Nephron progenitor cell (in vitro differentiated cells): ENCODE results near the gene EPX.

Experiments used
- DNase-seq: peaks from one replicate; pipeline ENCODE4 v3.0.0; 2021
- H3K27ac Mint-ChIP-seq: 2 replicates; pipeline ENCODE4 v1.8.0; 2021; ENCODE audit warnings: mild to moderate bottlenecking, moderate library complexity, mixed read lengths
- H3K27me3 Mint-ChIP-seq: 2 replicates; pipeline ENCODE4 v1.8.0; 2021; ENCODE audit warnings: mild to moderate bottlenecking, low read depth, mixed read lengths; ENCODE audit not compliant: poor library complexity
- H3K36me3 Mint-ChIP-seq: 2 replicates; pipeline ENCODE4 v1.8.0; 2021; ENCODE audit warnings: low read depth, mixed read lengths
- H3K4me1 Mint-ChIP-seq: 2 replicates; pipeline ENCODE4 v1.8.0; 2021; ENCODE audit warnings: mixed read lengths
- H3K4me3 Mint-ChIP-seq: 2 replicates; pipeline ENCODE4 v1.8.0; 2021; ENCODE audit warnings: mild to moderate bottlenecking, moderate library complexity, mixed read lengths
- H3K9me3 Mint-ChIP-seq: 2 replicates; pipeline ENCODE4 v1.8.0; 2021; ENCODE audit warnings: mild to moderate bottlenecking, moderate library complexity, mixed read lengths
- TF ChIP-seq, protein P1 (sequence below): fragments of 200-600 bp; sonication (generic); IDR thresholded peaks from 2 replicates; pipeline ENCODE4 v1.5.0; 2021; ENCODE audit warnings: antibody characterized with exemption

Gene EPX

DNA sequence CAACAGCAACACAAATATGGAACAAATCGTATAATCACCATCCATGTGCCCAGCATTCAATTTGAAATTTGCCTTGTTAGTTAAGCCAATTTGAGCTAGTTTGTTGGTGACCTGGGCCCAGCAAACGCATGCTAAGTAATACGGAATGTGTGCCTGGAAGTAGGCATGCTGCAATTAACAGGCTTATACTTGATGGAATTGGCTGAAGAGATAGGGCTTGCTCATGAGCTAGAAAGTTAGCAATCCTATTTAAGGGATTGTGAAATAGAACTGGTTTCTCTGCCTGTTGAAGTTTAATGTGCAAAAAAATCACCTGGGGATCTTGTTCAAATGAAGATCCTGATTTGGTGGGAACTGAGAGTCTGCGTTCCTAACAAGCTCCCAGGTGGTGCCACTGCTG, 37.4 kb downstream of the EPX start:
- no peaks in the 10 kb centered on the region for H3K9me3 Mint-ChIP-seq
- DNase-seq = no peak
- H3K27ac Mint-ChIP-seq = no peak overlapping the region
- H3K4me1 Mint-ChIP-seq = peaks cover 25% of the 10 kb centered on the region
- H3K4me3 Mint-ChIP-seq = no peak overlapping the region
- TF ChIP-seq, protein P1, sequence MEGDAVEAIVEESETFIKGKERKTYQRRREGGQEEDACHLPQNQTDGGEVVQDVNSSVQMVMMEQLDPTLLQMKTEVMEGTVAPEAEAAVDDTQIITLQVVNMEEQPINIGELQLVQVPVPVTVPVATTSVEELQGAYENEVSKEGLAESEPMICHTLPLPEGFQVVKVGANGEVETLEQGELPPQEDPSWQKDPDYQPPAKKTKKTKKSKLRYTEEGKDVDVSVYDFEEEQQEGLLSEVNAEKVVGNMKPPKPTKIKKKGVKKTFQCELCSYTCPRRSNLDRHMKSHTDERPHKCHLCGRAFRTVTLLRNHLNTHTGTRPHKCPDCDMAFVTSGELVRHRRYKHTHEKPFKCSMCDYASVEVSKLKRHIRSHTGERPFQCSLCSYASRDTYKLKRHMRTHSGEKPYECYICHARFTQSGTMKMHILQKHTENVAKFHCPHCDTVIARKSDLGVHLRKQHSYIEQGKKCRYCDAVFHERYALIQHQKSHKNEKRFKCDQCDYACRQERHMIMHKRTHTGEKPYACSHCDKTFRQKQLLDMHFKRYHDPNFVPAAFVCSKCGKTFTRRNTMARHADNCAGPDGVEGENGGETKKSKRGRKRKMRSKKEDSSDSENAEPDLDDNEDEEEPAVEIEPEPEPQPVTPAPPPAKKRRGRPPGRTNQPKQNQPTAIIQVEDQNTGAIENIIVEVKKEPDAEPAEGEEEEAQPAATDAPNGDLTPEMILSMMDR = no peak
- H3K36me3 Mint-ChIP-seq = no peaks in the 10 kb centered on the region
- peaks cover 53% of the 10 kb centered on the region for H3K27me3 Mint-ChIP-seq

DNA sequence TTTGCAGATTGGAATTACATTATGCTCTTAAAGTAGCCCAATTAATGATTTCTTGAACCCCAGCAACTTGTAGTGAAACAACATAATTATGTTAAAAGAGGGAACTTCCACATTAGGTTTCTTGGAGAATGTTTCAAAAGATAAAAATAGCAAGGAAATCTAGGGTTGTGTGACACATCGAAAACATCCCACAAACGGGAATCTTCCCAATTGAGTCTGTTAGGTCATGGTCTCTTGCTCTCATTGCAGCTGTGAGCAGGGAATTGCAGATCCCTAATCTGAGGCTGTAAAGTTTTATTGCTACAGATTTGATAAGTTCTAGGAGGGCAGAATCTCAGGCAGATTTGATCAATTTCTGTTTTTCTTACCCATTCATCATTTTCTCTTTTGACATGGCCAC, 39.1 kb downstream of the EPX start:
- Mint-ChIP-seq H3K27ac (no peak overlapping the region), H3K4me1 (peaks cover 25% of the 10 kb centered on the region)

DNA sequence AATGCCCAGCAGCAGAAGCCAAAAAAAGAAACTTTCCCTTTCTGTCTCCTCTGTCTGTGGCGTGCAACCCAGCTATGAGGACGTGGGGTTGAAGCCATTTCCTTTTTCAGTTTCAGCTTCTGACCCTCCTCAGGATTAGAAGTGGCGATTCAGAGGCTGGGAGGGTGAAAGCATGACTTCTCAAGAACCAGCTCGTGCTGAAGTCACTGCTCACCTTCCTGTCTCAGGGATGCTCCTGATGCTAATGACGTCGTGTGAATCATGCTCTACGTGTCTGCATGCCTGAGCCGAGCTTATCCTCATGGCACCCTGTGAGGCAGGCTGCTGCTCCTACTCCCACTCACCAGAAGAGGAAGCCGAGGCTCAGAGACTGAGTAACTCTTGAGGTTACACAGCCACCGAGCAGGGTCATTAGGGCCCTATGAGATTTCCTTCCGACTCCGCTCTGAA, 40.2 kb downstream of the EPX start:
- TF ChIP-seq, protein P1 = no peak
- H3K36me3 Mint-ChIP-seq = no peaks in the 10 kb centered on the region
- no peak overlapping the region for H3K4me3 Mint-ChIP-seq
- DNase-seq = no peak
- H3K4me1 Mint-ChIP-seq = peaks cover 25% of the 10 kb centered on the region
- H3K27ac Mint-ChIP-seq = no peak overlapping the region
- no peaks in the 10 kb centered on the region for H3K9me3 Mint-ChIP-seq
- peaks cover 68% of the 10 kb centered on the region for H3K27me3 Mint-ChIP-seq

More for the DNA sequence above, 39.1 kb downstream of the EPX start:
- Mint-ChIP-seq H3K9me3 (no peaks in the 10 kb centered on the region), H3K4me3 (no peak overlapping the region), H3K36me3 (no peaks in the 10 kb centered on the region), H3K27me3 (peaks cover 58% of the 10 kb centered on the region)
- no peak for DNase-seq
- TF ChIP-seq, protein P1 = no peak

DNA sequence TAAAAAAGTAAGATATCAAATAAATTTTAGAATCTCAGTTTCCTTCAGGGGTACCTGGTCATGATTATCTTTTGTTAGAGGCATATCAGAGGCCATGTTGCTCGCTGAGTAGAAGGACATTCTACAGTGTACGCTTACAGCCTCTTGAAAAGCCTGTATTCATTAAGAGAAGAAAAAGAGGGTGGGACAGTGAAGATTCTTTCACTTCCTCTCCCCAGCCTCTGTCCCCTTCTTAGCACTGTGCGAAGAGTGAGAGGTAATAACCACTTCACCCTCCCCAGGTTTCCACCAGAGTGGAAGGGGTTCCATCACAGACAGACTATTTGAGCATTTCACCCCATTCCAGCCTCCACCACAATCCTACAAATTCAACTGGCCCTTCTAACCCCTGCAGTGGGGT, 41.0 kb downstream of the EPX start:
- H3K4me3 Mint-ChIP-seq = no peak overlapping the region
- no peak for DNase-seq
- H3K9me3 Mint-ChIP-seq = no peaks in the 10 kb centered on the region
- no peaks in the 10 kb centered on the region for H3K36me3 Mint-ChIP-seq
- no peak overlapping the region for H3K27ac Mint-ChIP-seq
- H3K27me3 Mint-ChIP-seq = peaks cover 71% of the 10 kb centered on the region
- TF ChIP-seq, protein P1 = no peak
- peaks cover 25% of the 10 kb centered on the region for H3K4me1 Mint-ChIP-seq

DNA sequence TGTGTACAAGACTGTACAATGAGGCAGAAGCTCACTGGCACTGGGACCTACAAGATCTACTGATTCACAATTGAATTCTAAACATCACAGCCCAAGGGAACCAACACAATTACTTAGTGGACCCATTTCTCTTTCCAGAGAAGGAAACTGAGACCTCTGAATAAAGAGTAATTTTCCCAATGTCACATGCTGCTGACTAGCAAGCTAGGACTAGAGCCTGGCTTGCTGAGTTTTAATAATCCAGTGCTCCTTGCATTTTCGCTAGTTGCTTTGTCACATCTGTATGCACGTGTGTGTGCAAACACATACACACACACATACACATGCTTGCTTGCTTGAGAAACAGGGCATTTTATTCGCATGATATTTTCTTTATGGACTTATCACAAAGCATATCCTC, 42.0 kb downstream of the EPX start:
- H3K4me3 Mint-ChIP-seq = no peak overlapping the region
- H3K27ac Mint-ChIP-seq = no peak overlapping the region
- TF ChIP-seq, protein P1 = no peak
- DNase-seq = no peak
- H3K4me1 Mint-ChIP-seq = peaks cover 20% of the 10 kb centered on the region
- H3K9me3 Mint-ChIP-seq = no peaks in the 10 kb centered on the region
- peaks cover 73% of the 10 kb centered on the region for H3K27me3 Mint-ChIP-seq
- H3K36me3 Mint-ChIP-seq = no peaks in the 10 kb centered on the region

DNA sequence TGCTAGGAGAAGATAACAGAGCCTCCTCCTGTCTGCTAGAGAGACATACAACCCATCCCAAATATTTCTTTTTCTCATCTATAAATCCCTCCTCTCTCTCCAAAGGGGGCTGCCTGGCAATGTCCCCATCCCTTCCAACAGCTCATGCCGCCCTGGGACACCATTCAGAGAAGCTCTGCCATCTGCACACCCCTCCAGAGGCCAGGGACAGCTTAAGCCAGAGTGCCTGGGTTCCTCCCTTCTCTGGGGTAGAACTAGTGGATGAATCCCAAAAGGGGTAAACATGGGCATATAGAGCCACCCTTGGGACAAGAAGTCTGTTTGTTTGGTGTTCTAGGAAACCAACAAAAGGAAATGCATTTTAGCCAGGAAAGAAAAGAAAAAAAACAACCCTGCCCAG, 43.3 kb downstream of the EPX start:
- no peak overlapping the region for H3K4me3 Mint-ChIP-seq
- TF ChIP-seq, protein P1 = no peak
- H3K9me3 Mint-ChIP-seq = no peaks in the 10 kb centered on the region
- no peaks in the 10 kb centered on the region for H3K36me3 Mint-ChIP-seq
- H3K4me1 Mint-ChIP-seq = peaks cover 20% of the 10 kb centered on the region
- H3K27me3 Mint-ChIP-seq = peaks cover 85% of the 10 kb centered on the region
- H3K27ac Mint-ChIP-seq = no peak overlapping the region
- DNase-seq = no peak
